Measurements from ENCODE around the gene PSD4. TPM values are rescaled to one million over a fixed set of nuclear protein-coding genes. Genes with fewer than 3 reads are reported as not detected.

PSD4 gene
- total RNA-seq, 1 donor from 2014 or later, result 3.3 TPM

GRCh38 chr2:113219092-113219441 lies 45.3 kb downstream of the PSD4 start:
- FAIRE-seq (no peak), DNase-seq (ENCODE audit: low spot score in 2 of 2) (no peak)

- FAIRE-seq (no peak), DNase-seq (ENCODE audit: low spot score in 2 of 2) (no peak)
Measured at GRCh38 chr2:113219525-113219888, 45.7 kb downstream of the PSD4 start.

- no peak for DNase-seq (ENCODE audit: low spot score in 2 of 2)
- FAIRE-seq, result no peak
Measured at GRCh38 chr2:113219889-113220641, 46.3 kb downstream of the PSD4 start.

GRCh38 chr2:113220970-113221708 lies 47.4 kb downstream of the PSD4 start:
- FAIRE-seq (no peak), DNase-seq (ENCODE audit: low spot score in 2 of 2) (no peak)

GRCh38 chr2:113221846-113222245 lies 48.1 kb downstream of the PSD4 start:
- DNase-seq (ENCODE audit: low spot score in 2 of 2) (no peak), FAIRE-seq (no peak)

- FAIRE-seq (no peak), DNase-seq (ENCODE audit: low spot score in 2 of 2) (no peak)
Measured at GRCh38 chr2:113223813-113224212, 50.0 kb downstream of the PSD4 start.

- no peak for FAIRE-seq
Measured at GRCh38 chr2:113224647-113225236, 51.0 kb downstream of the PSD4 start.

GRCh38 chr2:113225263-113226259 lies 51.8 kb downstream of the PSD4 start:
- DNase-seq (ENCODE audit: low spot score in 2 of 2) (no peak), FAIRE-seq (no peak)

More at GRCh38 chr2:113224647-113225236, 51.0 kb downstream of the PSD4 start:
- DNase-seq (ENCODE audit: low spot score in 2 of 2), result no peak

- no peak for DNase-seq (ENCODE audit: low spot score in 2 of 2)
- FAIRE-seq, result no peak
Measured at GRCh38 chr2:113226462-113226861, 52.7 kb downstream of the PSD4 start.

GRCh38 chr2:113227290-113227689 lies 53.5 kb downstream of the PSD4 start:
- DNase-seq (ENCODE audit: low spot score in 2 of 2), result no peak
- FAIRE-seq, result no peak

GRCh38 chr2:113227698-113228097 lies 53.9 kb downstream of the PSD4 start:
- FAIRE-seq (no peak), DNase-seq (ENCODE audit: low spot score in 2 of 2) (no peak)

GRCh38 chr2:113228351-113228750 lies 54.6 kb downstream of the PSD4 start:
- FAIRE-seq (no peak), DNase-seq (ENCODE audit: low spot score in 2 of 2) (no peak)

- FAIRE-seq (no peak), DNase-seq (ENCODE audit: low spot score in 2 of 2) (no peak)
Measured at GRCh38 chr2:113228991-113229716, 55.4 kb downstream of the PSD4 start.

GRCh38 chr2:113229795-113230194 lies 56.0 kb downstream of the PSD4 start:
- no peak for FAIRE-seq
- no peak for DNase-seq (ENCODE audit: low spot score in 2 of 2)

GRCh38 chr2:113230531-113230930 lies 56.8 kb downstream of the PSD4 start:
- DNase-seq (ENCODE audit: low spot score in 2 of 2) (no peak), FAIRE-seq (no peak)

GRCh38 chr2:113231064-113231463 lies 57.3 kb downstream of the PSD4 start:
- FAIRE-seq (no peak), DNase-seq (ENCODE audit: low spot score in 2 of 2) (no peak)

GRCh38 chr2:113232123-113232522 lies 58.4 kb downstream of the PSD4 start:
- DNase-seq (ENCODE audit: low spot score in 2 of 2), result no peak
- no peak for FAIRE-seq

GRCh38 chr2:113232740-113233139 lies 59.0 kb downstream of the PSD4 start:
- FAIRE-seq (no peak), DNase-seq (ENCODE audit: low spot score in 2 of 2) (no peak)

- FAIRE-seq, result no peak
Measured at GRCh38 chr2:113233593-113234550, 60.1 kb downstream of the PSD4 start.

More at GRCh38 chr2:113233593-113234550, 60.1 kb downstream of the PSD4 start:
- DNase-seq (ENCODE audit: low spot score in 2 of 2), result no peak

Measured in frontal cortex (tissue), 4 donors.